NCI-H460 (cell line): Measurements from ENCODE around the gene GSG1L. TPM values are rescaled to one million over a fixed set of nuclear protein-coding genes. Genes with fewer than 3 reads are reported as not detected.

Experiments used
- DNase-seq: peaks from one replicate; pipeline ENCODE4 v3.0.0-alpha.2; 2016; ENCODE audit warnings: low read depth; ENCODE audit errors: extremely low read depth
- total RNA-seq: library from RNA; depleted of rRNA; stranded (reverse); fragments of >200 nt; shearing (Covaris generic); gene quantifications from 2 replicates; pipeline ENCODE4 v1.2.3, GENCODE V29; 2014

The GSG1L gene
- total RNA-seq, 1 experiment from 2014 or later = not detected

- DNase-seq = no peak
Observed at GRCh38 chr16:27784351-27785306, 278.9 kb downstream of the GSG1L start.

DNA sequence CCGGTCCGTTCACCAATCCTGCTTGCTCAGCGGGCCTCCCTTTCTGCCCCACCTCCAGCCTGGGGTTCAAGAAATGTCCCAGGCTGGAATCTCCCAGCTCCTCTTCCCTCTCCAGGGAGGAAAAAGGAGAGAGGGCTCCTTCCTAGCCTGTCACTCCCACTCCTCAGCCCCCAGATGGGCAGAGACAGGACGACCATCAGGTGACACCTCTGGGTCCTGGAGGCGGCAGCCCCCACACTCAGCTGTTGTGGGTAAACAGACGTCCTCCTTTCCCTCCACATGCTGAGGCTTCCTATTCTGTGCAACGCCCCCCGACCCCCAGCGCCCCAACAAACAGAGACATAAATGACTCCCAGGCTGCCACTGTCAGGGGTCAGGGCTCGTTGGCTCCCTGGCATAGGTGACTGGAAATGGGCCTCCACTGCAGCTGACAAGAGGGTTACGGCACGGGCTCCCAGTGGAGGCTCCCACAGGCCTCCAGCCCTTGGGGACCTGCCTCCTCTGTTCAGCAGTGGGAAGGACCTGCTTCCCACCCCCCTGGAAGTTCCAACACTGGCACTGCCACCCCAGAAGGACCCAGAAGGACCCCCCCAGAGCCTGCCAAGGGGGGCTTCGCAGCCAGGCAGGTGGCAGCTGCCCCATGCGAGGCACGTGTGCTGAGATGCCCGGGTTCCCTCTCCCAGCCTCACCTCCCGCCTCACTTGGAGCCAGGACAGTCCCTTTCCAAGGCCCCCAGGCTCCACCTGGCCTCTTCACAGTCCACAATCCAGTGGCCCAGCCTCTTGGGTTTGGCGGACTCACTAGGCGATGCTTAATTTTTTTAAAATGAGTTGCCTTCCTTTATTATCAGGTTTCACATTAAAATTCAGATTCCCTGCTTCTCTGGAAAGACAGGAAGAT lies 281.3 kb downstream of the GSG1L start:
- no peak for DNase-seq

GRCh38 chr16:27781195-27781524 lies 282.4 kb downstream of the GSG1L start:
- no peak for DNase-seq

DNA sequence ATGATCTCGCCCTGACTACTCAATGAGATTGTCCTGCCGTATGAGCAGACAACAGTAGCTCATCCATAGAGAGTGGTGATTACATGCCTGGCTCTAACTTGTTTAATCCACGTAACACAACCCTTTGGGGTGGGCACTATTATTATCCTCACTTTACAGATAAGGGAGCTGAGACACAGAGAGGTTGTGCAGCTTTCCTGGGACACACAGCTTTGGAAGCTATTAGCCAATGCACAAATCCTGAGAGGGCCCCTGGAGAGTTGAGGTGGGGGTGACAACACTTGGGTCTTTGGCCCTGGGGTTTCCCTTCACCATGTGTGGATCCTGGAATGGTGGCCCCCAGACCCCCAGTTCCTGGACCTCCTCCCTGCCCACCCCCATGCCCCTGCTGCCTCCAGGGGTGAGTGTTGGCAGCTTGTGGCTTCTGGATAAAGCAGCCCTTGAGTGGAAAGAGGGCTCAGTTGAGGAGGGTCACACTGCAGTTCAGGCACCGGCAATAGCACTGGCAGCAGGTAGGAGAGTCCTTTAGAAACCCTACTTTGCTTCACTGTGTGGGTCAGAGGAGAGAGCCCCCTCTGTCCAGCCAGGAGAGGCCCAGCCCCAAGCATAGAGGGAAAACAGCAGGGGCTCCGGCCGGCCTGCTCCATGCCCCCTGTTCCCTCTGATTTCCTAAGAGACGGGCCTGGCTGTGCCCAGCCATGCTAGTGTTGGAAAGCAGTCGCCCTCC lies 282.9 kb downstream of the GSG1L start:
- no peak for DNase-seq

- peak; percentile 39 for DNase-seq
Observed at GRCh38 chr16:27779641-27780164, 283.8 kb downstream of the GSG1L start.

DNA sequence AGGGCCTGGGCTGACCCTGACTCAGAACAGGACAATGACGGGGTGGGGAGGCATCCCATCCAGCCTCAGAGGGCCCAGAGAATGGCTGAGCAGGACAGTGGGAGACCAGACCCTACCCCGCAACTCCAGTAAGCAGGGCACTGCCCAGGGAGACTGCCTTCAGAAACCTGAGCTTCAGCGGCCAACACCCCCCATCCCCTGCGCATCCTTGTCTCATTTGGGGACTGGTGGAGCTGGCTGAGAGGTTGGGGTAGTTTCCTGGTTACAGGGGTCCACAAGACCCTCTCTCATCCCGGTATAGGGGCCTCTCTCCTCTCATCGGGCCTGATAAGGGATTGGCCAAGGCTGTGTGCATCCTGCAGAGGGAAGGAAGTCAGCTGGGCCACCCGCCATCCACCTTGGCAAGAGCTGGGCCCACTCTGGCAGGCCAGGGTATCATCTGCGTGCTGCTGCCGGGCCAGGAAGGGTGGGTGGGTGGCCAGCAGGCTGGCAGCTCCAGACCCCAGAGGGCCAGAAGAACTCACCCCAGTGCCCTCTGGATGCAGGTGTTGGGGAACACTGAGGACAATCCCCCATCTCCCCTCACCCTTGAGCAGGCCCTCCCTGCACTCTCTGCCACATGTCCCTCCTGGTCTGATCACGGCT lies 284.5 kb downstream of the GSG1L start:
- DNase-seq = no peak

- no peak for DNase-seq
Observed at GRCh38 chr16:27778171-27778925, 285.2 kb downstream of the GSG1L start.

DNA sequence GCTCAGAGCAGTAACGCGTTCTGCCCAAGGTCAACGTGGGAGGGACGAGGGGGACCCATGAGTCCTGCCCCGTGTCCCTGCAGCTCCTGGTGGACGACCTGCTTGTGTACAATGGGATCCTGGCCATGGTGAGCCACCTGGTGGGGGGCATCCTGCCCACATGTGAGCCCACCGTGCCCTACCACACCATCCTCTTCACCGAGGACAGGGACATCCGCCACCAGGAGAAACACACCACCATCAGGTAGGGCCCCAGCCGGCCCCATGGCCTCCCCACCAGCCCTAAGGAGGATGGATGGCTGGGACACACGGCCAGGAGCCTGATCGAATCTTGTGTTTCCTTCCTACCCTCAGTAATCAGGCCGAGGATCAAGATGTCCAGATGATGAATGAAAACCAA lies 286.0 kb downstream of the GSG1L start:
- DNase-seq = no peak

DNA sequence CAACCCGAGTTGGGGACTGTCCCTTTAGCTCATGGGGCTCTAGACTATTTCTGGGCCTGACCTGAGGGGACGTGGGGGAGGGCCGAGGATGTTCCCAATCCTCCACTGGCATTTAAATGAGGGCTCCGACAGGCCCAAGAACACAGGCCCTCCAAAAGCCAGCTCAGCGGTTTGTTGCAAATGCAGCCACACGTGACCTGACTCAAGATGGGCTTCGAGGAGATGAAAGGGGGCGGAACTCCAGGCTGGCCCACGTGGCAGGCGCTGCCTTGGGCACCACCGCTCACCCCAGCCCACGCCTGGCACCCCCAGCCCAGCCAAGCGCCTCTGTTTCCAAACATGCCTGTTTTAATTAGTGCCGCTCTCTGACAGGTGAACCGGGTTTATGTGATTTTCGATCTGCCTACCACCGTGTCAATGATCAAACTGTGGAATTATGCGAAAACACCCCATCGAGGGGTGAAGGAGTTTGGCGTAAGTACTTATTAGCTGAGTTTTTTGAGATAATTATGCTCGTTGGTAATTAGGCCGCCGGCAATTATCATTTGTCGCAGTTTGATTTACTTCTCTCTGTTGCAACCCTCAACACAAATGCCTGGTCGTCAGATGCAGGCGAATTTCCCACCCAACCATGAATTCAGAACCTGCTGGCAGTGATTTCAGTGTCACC lies 286.8 kb downstream of the GSG1L start:
- DNase-seq = no peak

DNA sequence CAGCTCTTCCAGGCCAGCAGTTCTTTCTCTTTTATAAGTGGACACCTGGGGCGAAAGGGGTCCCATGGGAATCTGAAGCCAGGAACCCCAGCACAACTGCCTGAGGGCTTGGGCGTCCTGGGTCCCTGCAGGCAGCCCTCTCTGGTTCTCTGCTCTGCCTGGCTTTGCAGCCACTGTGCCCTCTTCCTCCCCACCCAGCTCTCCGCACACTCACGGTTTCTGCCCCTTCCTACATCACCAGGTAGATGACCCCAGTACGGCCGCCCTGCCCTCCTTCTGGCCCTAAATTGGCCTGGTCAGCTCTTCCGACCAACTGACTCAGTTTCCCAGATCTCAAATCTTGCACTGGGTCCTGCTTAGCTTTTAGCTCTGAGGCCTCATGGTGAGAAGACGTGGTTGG lies 288.3 kb downstream of the GSG1L start:
- no peak for DNase-seq

DNA sequence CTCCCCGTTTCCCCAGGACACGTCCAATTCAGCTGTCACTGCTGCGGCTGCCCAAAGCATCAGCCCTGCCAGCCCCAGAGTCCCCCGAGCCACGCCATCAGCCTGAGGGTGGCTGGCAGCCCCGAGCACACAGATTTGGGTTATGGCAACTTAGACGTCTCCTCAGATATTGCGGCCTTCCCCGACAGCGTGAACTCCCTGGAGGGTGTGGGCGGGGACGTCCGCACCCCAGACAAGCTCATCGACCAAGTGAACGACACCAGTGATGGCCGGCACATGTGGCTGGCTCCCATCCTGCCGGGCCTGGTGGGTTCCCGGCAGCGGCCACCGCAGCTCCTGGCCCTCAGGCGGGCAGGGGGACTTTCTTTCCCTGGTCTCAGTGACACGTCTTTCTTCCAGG lies 288.7 kb downstream of the GSG1L start:
- DNase-seq = no peak

GRCh38 chr16:27773344-27773743 lies 290.2 kb downstream of the GSG1L start:
- DNase-seq = no peak

DNA sequence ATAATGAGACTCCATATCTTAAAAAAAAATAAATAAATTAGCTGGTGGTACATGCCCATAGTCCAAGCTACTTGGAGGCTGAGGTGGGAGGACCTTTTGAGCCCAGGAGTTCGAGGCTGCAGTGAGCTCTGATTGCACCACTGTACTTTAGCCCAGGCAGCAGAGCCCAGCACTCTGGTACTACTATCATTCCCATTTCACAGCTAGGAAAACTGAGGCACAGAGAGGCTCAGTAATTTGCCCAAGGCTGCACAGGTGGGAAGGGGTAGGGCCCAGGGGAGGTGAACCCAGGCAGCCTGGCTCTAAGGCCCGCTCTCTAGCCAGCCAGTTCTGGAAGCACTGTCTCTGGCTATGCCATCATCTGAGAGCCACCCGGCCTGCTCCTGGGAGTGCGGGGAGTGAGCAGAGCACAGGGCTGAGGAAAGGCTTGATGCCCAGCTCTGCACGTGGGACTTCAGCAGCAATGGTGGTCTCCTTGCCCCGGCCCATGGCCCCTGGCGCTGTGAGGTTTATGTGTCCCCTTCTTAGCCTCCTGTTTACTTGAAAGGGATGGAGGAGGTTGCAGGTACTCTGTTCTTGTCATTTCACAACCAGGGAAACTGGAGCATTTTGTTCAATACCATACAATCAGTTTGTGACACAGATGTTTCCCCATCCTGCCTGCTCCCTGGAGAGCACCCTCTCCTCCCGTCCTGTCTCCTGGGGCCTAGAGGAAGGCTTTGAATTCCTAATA lies 291.3 kb downstream of the GSG1L start:
- no peak for DNase-seq

DNA sequence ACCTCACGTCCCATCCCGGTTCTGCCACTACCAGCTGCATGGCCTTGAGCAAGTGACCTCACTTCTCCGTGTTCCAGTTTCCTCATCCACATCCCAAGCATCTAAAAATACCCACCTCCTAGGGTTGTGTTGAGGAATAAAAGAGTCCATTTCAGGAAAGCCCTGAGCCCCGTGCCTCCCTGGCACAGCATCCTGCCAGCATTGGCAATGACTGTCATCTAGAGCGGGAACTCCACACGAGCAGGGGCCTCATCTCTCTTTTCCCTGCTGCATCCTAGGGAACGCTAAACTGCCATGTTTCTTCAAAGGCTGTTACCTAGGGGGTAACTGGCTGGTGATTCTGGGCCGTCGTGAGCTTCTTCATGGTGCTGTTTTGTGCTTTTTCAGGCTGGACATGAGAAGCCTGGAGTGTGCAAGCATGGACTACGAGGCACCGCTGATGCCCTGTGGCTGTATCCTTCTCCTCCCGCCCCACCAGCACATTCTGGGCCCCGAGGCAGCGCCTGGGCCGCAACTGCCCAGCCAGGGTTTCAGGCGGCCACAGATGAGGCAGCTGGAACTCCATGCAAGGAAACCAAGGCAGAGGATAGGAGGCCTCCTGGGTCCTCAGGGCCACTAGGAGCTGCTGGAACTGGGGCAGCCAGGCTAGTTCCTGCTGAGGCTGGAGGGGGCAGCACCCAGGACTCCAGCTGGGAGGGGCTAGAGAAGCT lies 292.2 kb downstream of the GSG1L start:
- DNase-seq = no peak

DNA sequence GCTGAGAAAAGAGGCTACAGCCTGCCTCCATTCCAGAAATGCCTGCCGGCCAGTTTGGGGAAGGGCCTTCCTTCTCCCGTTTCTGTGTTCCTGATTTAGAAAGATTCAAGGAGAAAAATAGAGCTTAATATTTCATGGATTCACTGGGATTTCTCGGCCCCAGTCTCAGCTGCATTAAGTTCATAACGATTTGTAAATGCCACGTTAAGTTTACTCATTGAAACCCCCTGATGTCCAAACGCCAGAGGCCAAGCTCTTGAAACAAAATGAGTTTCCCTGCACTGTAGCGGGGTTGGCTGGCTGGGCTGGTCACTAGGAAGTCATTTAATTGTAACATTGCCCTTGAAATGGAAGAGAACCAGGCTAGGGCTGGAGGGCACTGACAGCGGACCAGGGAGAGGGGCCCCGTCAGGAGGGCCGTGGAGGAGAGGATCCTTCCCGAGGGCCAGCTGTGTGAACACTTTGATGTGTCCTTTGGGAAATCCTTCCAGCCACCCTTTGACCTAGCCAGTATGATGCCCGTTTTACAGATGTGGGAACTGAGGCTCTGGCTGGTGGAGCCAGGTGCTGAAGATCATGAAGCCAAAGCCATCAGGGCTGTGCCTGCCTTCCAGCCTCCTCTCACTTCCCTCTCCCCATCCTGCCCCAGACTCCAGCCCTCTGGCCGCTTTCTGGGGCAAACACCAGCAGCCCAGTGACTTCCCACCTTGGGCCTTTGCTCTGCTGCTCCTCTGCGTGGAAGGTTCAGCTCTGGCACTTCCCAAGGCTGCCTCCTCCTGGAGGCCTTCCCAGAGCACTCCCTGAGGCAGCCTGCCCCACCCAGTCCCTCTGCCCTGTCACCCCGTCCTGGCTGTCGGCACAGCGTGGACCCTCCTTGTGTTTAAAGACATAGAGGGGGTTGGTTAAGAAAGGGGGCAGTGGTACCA lies 293.0 kb downstream of the GSG1L start:
- DNase-seq = no peak

- no peak for DNase-seq
Observed at GRCh38 chr16:27769561-27770255, 293.8 kb downstream of the GSG1L start.
